ENCODE data around the gene PBX4.

DNA sequence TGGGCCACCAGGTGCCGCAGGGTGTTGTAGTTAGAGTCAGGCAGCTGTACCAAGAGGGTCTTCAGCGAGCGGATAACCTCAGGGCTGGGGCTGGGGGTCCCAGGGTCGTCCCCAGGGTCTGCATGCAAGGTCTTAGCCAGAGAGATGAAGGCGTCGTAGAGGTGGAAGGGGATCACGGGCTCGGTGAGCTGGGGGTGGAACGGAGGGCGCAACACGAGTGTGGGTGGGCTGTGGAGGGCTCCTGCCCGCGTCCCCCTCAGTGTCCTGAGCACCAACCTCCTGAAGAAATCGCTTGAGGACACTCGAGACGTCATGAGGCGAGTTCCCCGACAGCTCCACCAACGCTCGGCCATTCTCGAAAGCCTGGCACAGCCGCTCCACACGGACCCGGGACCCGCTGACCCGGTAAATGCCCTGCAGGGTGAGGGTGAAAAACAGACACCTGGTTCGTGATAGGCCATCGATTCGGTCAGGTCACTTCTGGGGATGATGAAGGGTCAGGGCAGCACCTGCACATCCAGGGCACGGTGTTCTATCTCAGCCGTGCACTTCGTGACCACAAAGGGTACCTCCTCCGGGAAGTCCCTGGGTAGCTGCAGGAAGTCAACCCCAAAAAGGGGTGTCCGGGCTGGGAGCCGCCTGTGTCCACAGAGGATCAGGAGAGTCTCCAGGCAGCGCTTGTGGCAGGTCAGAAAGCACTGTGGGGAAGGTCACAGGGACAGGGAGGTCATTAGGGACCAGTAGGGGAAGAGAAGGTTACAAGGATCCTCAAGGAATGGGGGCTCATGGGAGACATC lies 16.2 kb upstream of the PBX4 start:
- TF ChIP-seq POLR2A (IDR thresholded peaks at IDR 0.05) (no peak), POLR2AphosphoS5 (IDR thresholded peaks at IDR 0.05) (no peak), EP300 (IDR thresholded peaks at IDR 0.05) (no peak)
- TF ChIP-seq, protein P1, sequence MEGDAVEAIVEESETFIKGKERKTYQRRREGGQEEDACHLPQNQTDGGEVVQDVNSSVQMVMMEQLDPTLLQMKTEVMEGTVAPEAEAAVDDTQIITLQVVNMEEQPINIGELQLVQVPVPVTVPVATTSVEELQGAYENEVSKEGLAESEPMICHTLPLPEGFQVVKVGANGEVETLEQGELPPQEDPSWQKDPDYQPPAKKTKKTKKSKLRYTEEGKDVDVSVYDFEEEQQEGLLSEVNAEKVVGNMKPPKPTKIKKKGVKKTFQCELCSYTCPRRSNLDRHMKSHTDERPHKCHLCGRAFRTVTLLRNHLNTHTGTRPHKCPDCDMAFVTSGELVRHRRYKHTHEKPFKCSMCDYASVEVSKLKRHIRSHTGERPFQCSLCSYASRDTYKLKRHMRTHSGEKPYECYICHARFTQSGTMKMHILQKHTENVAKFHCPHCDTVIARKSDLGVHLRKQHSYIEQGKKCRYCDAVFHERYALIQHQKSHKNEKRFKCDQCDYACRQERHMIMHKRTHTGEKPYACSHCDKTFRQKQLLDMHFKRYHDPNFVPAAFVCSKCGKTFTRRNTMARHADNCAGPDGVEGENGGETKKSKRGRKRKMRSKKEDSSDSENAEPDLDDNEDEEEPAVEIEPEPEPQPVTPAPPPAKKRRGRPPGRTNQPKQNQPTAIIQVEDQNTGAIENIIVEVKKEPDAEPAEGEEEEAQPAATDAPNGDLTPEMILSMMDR (IDR thresholded peaks at IDR 0.05), result no peak

Measured in gastroesophageal sphincter (tissue), 3 donors.